Measurements from ENCODE around the gene DRC7. TPM values are rescaled to one million over a fixed set of nuclear protein-coding genes. Genes with fewer than 3 reads are reported as not detected.
A peak's percentile ranks its signal among the peaks of the same experiment; 100 is the strongest.

DRC7 gene
- total and polyA plus RNA-seq, 9 of the 15 experiments (the other 6 are each of a cell fraction or from before 2014, with no cell fraction given), result 0.04 to 0.33 (median 0.12) TPM; not detected in 3

DNA sequence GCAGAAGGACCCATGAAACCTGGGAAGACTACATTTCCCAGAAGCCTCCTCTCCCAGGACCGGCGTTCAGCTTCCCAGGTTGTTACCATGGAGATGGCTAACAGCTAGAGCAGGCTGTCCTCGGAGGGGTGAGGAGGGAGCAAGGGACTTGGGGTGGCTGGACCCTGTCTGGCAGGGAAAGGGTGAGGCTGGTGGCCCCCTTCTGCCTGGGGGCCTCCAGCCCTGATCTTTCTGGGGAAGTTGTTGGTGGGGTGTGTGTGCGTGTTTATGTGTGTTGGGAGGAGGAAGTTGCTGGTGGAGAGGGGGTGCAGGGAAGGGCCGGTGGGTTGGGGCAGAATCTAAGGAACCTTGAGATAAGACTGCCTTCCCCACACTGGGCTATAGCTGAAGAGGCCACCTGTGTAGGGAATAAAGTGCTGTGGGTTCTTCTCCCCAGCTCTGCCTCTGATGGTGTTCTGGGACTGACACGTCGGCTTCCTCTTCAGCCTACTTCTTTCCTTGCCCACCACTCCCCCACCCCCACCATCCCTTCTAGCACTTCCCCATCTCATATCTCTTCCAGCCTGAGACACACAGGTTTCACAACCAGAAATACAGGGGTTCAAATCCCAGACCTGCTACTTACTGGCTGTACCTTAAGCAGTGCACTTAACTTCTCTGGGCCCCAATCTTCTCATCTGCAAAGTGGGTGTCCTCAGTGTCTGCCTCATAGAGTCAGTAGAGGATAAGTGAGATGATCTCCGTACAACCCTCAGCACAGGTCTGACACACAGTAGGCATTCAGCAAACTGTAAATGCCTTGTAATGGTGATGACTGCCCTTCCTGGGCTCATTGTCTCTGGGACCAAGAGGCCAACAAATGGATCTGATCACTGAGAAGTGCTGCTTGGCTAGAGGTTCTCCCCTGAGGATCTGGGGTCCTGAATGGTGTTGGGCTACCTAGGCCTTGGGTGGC, at the start of gene DRC7 (continued):
- TF ChIP-seq ZNF436 (CRISPR knock-in tag; IDR thresholded peaks at IDR 0.05), result no peak
- TF ChIP-seq E2F6 (IDR thresholded peaks at IDR 0.05; ENCODE audit: borderline replicate concordance in 1 of 2, extremely low read depth in 1 of 2, insufficient read depth in 1 of 2, insufficient read length in 1 of 2, low read depth in 1 of 2, low read length in 1 of 2, poor library complexity in 1 of 2, severe bottlenecking in 1 of 2), result no peak
- TF ChIP-seq, protein P1, sequence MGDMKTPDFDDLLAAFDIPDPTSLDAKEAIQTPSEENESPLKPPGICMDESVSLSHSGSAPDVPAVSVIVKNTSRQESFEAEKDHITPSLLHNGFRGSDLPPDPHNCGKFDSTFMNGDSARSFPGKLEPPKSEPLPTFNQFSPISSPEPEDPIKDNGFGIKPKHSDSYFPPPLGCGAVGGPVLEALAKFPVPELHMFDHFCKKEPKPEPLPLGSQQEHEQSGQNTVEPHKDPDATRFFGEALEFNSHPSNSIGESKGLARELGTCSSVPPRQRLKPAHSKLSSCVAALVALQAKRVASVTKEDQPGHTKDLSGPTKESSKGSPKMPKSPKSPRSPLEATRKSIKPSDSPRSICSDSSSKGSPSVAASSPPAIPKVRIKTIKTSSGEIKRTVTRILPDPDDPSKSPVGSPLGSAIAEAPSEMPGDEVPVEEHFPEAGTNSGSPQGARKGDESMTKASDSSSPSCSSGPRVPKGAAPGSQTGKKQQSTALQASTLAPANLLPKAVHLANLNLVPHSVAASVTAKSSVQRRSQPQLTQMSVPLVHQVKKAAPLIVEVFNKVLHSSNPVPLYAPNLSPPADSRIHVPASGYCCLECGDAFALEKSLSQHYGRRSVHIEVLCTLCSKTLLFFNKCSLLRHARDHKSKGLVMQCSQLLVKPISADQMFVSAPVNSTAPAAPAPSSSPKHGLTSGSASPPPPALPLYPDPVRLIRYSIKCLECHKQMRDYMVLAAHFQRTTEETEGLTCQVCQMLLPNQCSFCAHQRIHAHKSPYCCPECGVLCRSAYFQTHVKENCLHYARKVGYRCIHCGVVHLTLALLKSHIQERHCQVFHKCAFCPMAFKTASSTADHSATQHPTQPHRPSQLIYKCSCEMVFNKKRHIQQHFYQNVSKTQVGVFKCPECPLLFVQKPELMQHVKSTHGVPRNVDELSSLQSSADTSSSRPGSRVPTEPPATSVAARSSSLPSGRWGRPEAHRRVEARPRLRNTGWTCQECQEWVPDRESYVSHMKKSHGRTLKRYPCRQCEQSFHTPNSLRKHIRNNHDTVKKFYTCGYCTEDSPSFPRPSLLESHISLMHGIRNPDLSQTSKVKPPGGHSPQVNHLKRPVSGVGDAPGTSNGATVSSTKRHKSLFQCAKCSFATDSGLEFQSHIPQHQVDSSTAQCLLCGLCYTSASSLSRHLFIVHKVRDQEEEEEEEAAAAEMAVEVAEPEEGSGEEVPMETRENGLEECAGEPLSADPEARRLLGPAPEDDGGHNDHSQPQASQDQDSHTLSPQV (IDR thresholded peaks at IDR 0.05), result no peak
- no peak for TF ChIP-seq CREBBP (IDR thresholded peaks at IDR 0.05; ENCODE audit: low read depth, low read length)
- peak; percentile 37; the same call in 1 of the 2 replicates for TF ChIP-seq GABPB1 (CRISPR knock-in tag; IDR thresholded peaks at IDR 0.05)
- no peak for TF ChIP-seq ZFX (CRISPR knock-in tag; IDR thresholded peaks at IDR 0.05)
- no peak for TF ChIP-seq TCF3 (CRISPR knock-in tag; IDR thresholded peaks at IDR 0.05)
- no peak for TF ChIP-seq ZNF232 (CRISPR knock-in tag; IDR thresholded peaks at IDR 0.05)
- TF ChIP-seq FOXO4 (CRISPR knock-in tag; IDR thresholded peaks at IDR 0.05), result no peak
- TF ChIP-seq SUPT5H (IDR thresholded peaks at IDR 0.05), result no peak
- TF ChIP-seq ZBTB1 (CRISPR knock-in tag; IDR thresholded peaks at IDR 0.05; ENCODE audit: borderline replicate concordance, low read depth), result no peak
- TF ChIP-seq, protein P2, sequence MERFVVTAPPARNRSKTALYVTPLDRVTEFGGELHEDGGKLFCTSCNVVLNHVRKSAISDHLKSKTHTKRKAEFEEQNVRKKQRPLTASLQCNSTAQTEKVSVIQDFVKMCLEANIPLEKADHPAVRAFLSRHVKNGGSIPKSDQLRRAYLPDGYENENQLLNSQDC (CRISPR knock-in tag; IDR thresholded peaks at IDR 0.05), result no peak
- TF ChIP-seq BCL6 (CRISPR knock-in tag; IDR thresholded peaks at IDR 0.05), result no peak
- TF ChIP-seq SRSF9 (IDR thresholded peaks at IDR 0.05; ENCODE audit: borderline replicate concordance, low read depth, low read length), result no peak
- no peak for TF ChIP-seq IRF2 (CRISPR knock-in tag; IDR thresholded peaks at IDR 0.05)
- no peak for TF ChIP-seq CCAR2 (IDR thresholded peaks at IDR 0.05; ENCODE audit: low read depth, low read length)
- TF ChIP-seq GABPB2 (CRISPR knock-in tag; conservative IDR thresholded peaks at IDR 0.05), result no peak
- TF ChIP-seq FOXK1 (CRISPR knock-in tag; IDR thresholded peaks at IDR 0.05; ENCODE audit: borderline replicate concordance), result no peak
- no peak for TF ChIP-seq ZNF75A (CRISPR knock-in tag; IDR thresholded peaks at IDR 0.05)
- no peak for TF ChIP-seq ARID2 (IDR thresholded peaks at IDR 0.05)
